Measurements from ENCODE around the gene CES3.

DNA sequence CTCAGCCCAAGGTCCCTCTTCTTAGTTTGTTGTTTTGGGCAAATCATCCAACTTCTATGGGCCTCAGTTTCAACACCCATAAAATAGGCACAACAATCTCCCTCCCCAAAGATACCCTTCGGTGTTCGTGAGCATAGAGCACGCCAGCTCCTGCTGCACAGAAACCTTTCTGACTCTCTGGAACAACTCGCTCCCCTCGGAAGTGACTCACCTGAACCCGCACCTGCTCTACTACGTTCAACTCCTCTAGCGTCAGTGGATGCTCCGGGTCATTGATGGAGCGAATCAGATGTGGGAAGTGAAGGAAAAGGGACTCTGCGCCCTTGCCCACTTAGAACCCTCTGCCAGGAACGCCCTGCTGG is 27.3 kb upstream of the CES3 start:
- TF ChIP-seq, protein P1, sequence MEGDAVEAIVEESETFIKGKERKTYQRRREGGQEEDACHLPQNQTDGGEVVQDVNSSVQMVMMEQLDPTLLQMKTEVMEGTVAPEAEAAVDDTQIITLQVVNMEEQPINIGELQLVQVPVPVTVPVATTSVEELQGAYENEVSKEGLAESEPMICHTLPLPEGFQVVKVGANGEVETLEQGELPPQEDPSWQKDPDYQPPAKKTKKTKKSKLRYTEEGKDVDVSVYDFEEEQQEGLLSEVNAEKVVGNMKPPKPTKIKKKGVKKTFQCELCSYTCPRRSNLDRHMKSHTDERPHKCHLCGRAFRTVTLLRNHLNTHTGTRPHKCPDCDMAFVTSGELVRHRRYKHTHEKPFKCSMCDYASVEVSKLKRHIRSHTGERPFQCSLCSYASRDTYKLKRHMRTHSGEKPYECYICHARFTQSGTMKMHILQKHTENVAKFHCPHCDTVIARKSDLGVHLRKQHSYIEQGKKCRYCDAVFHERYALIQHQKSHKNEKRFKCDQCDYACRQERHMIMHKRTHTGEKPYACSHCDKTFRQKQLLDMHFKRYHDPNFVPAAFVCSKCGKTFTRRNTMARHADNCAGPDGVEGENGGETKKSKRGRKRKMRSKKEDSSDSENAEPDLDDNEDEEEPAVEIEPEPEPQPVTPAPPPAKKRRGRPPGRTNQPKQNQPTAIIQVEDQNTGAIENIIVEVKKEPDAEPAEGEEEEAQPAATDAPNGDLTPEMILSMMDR (IDR thresholded peaks at IDR 0.05; ENCODE audit: extremely low read depth in 1 of 2, insufficient read depth in 1 of 2, low read depth in 1 of 2, low read length in 2 of 2), result no peak
- TF ChIP-seq, protein P2, sequence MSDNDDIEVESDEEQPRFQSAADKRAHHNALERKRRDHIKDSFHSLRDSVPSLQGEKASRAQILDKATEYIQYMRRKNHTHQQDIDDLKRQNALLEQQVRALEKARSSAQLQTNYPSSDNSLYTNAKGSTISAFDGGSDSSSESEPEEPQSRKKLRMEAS (IDR thresholded peaks at IDR 0.05; ENCODE audit: insufficient read depth, insufficient read length), result no peak
- no peak for TF ChIP-seq EZH2 (IDR thresholded peaks at IDR 0.05; ENCODE audit: borderline replicate concordance, low read depth, low read length, severe bottlenecking)
- no peak for TF ChIP-seq POLR2A (IDR thresholded peaks at IDR 0.05; ENCODE audit: low read depth, low read length)
- TF ChIP-seq POLR2AphosphoS5 (IDR thresholded peaks at IDR 0.05; ENCODE audit: insufficient read depth, low read depth, low read length), result no peak
- TF ChIP-seq FOS (IDR thresholded peaks at IDR 0.05; ENCODE audit: borderline replicate concordance, insufficient read depth, low read length), result no peak

All from endothelial cell of umbilical vein (primary cell).